ENCODE data around the gene AMH. TPM values are rescaled to one million over a fixed set of nuclear protein-coding genes. Genes with fewer than 3 reads are reported as not detected.

AMH gene
- total RNA-seq, 1 experiment from 2014 or later = 11.2 TPM

- no peak overlapping the region for H3K27ac Mint-ChIP-seq
- H3K36me3 Mint-ChIP-seq = peaks cover 8% of the 10 kb centered on the region
- peak; percentile 5; the same call in 1 of the 2 replicates for TF ChIP-seq PRDM15 (CRISPR knock-in tag; IDR thresholded peaks at IDR 0.05)
- no peak for TF ChIP-seq IRF2 (CRISPR knock-in tag; IDR thresholded peaks at IDR 0.05; ENCODE audit: borderline replicate concordance, low read depth)
- ATAC-seq (no peak), DNase-seq (ENCODE audit: low spot score) (no peak)
- CTCF ChIA-PET = no interaction called here
- no peaks in the 10 kb centered on the region; the same call in 1 of the 2 replicates for H3K27me3 Mint-ChIP-seq (ENCODE audit: low read depth)
- no peaks in the 10 kb centered on the region for H3K9me3 Mint-ChIP-seq
- POLR2A ChIA-PET = interaction anchor here (0.5 to 1.3 kb wide), 3 partner anchors 39 to 274 kb away, joined by 3 to 11 read pairs (median 3); partner anchors contain the start of gene GADD45B
- peaks cover 33% of the 10 kb centered on the region for H3K4me1 Mint-ChIP-seq
- H3K4me3 Mint-ChIP-seq = peak overlapping the region; percentile 82
Observed at GRCh38 chr19:2270157-2270422, 21.0 kb downstream of the AMH start.

GRCh38 chr19:2270423-2271233, 21.5 kb downstream of the AMH start:
- Mint-ChIP-seq H3K27ac (no peak overlapping the region), H3K4me1 (peaks cover 33% of the 10 kb centered on the region), H3K9me3 (no peaks in the 10 kb centered on the region), H3K27me3 (ENCODE audit: low read depth) (no peaks in the 10 kb centered on the region; the same call in 1 of the 2 replicates), H3K36me3 (peaks cover 8% of the 10 kb centered on the region), H3K4me3 (peak overlapping the region; percentile 82)
- peak; percentile 19 for DNase-seq (ENCODE audit: low spot score)
- ChIA-PET CTCF (interaction anchor here (0.6 to 2.7 kb wide), 2 partner anchors 18 to 366 kb away, joined by 3 to 13 read pairs; no protein-coding TSS in a partner anchor), POLR2A (interaction anchor here (0.6 to 1.3 kb wide), 4 partner anchors 9 to 205 kb away, joined by 3 to 11 read pairs (median 3); partner anchors contain the start of gene GADD45B)
- no peak for ATAC-seq
- no peak for TF ChIP-seq E2F1 (CRISPR knock-in tag; IDR thresholded peaks at IDR 0.05)
- 0 out of 2 replicates have a peak, but pooled peaks have one; percentile 30 for TF ChIP-seq MYBL2 (CRISPR knock-in tag; IDR thresholded peaks at IDR 0.05)
- TF ChIP-seq GABPB1 (CRISPR knock-in tag; IDR thresholded peaks at IDR 0.05) = peak; percentile 90
- TF ChIP-seq ARID4B (CRISPR knock-in tag; IDR thresholded peaks at IDR 0.05; ENCODE audit: borderline replicate concordance) = peak; percentile 48; the same call in 1 of the 2 replicates
- 0 out of 2 replicates have a peak, but pooled peaks have one; percentile 17 for TF ChIP-seq RELA (CRISPR knock-in tag; IDR thresholded peaks at IDR 0.05; ENCODE audit: borderline replicate concordance)
- no peak for TF ChIP-seq FOXP1 (CRISPR knock-in tag; IDR thresholded peaks at IDR 0.05; ENCODE audit: borderline replicate concordance)
- 0 out of 2 replicates have a peak, but pooled peaks have one; percentile 26 for TF ChIP-seq ZNF317 (CRISPR knock-in tag; IDR thresholded peaks at IDR 0.05; ENCODE audit: borderline replicate concordance, low read depth)
- TF ChIP-seq FOXK1 (CRISPR knock-in tag; IDR thresholded peaks at IDR 0.05) = no peak
- TF ChIP-seq ZNF263 (CRISPR knock-in tag; IDR thresholded peaks at IDR 0.05; ENCODE audit: low read depth) = no peak
- TF ChIP-seq USF1 (CRISPR knock-in tag; IDR thresholded peaks at IDR 0.05) = 0 out of 2 replicates have a peak, but pooled peaks have one; percentile 22
- no peak for TF ChIP-seq AFF4 (CRISPR knock-in tag; IDR thresholded peaks at IDR 0.05; ENCODE audit: borderline replicate concordance)
- TF ChIP-seq PREB (CRISPR knock-in tag; IDR thresholded peaks at IDR 0.05; ENCODE audit: borderline replicate concordance) = no peak

Measured in WTC11 (cell line).